GM12872 (cell line): Measurements from ENCODE around the gene ZNF282.

Experiments
- CTCF ChIP-seq: IDR thresholded peaks from 3 replicates; pipeline ENCODE4 v1.5.1; 2011; ENCODE audit warnings: low read depth, mild to moderate bottlenecking, low read length, moderate library complexity; ENCODE audit not compliant: insufficient read depth

The ZNF282 gene

GRCh38 chr7:149195180-149196150 is at the start of gene ZNF282:
ZNF282 (plus strand) TSS chr7:149195546; CDS start chr7:149195590, 44 bp downstream.
- TF ChIP-seq CTCF: peak; percentile 68

GRCh38 chr7:149147072-149147751 is 48.1 kb upstream of the ZNF282 start, which contains the start of gene ZNF398:
ZNF398 (plus strand) TSS chr7:149147453; CDS start chr7:149147743, 290 bp downstream.
- peak; percentile 58; the same call in 2 of the 3 replicates for TF ChIP-seq CTCF

- TF ChIP-seq CTCF: no peak
These were observed 47.3 kb upstream of the ZNF282 start for GRCh38 chr7:149147752-149148653.

- no peak for TF ChIP-seq CTCF
These were observed 44.4 kb upstream of the ZNF282 start for GRCh38 chr7:149150981-149151380.

GRCh38 chr7:149153346-149153745 is 42.0 kb upstream of the ZNF282 start:
- TF ChIP-seq CTCF: no peak

GRCh38 chr7:149154056-149154455 is 41.3 kb upstream of the ZNF282 start:
- TF ChIP-seq CTCF: no peak
